CD8-positive, alpha-beta memory T cell (primary cell): Measurements from ENCODE around the gene CDC23. TPM values are rescaled to one million over a fixed set of nuclear protein-coding genes. Genes with fewer than 3 reads are reported as not detected.
"Not testable (repeated sequence)": the region's sequence is repeated elsewhere in the genome, so short reads cannot be mapped to it uniquely, and the experiment has no call there.

Experiments used
- CTCF ChIA-PET: fragments of 350-600 bp; sonication (Branson Sonifier 250); formaldehyde crosslinking; loops from one replicate; lab custom pipeline; 2021; ENCODE audit warnings: antibody characterized with exemption; lab: Charles Lee
- POLR2A ChIA-PET: fragments of 350-600 bp; sonication (Branson Sonifier 250); formaldehyde crosslinking; loops from one replicate; lab custom pipeline; 2021; ENCODE audit warnings: antibody characterized with exemption; lab: Charles Lee
- DNase-seq, 5 donors: peaks; one replicate each; pipeline versions ENCODE4 v3.0.0 to v3.0.0-alpha.2; 2020 to 2022; ENCODE audit warnings: mixed read lengths in 1 of 5
- H3K27ac ChIP-seq: one replicate; pipeline ENCODE4 v1.7.0; 2013; ENCODE audit warnings: low read depth, mild to moderate bottlenecking, low read length, moderate library complexity
- H3K27me3 ChIP-seq: 2 replicates; pipeline ENCODE4 v1.7.0; 2013; ENCODE audit warnings: low read length, mild to moderate bottlenecking; ENCODE audit not compliant: insufficient read depth, poor library complexity, severe bottlenecking
- H3K36me3 ChIP-seq: 2 replicates; pipeline ENCODE4 v1.7.0; 2013; ENCODE audit warnings: mild to moderate bottlenecking, low read length, moderate library complexity; ENCODE audit not compliant: insufficient read depth
- H3K4me1 ChIP-seq: 2 replicates; pipeline ENCODE4 v1.7.0; 2013; ENCODE audit warnings: mild to moderate bottlenecking, low read length, moderate library complexity; ENCODE audit not compliant: insufficient read depth
- H3K4me3 ChIP-seq: 2 replicates; pipeline ENCODE4 v1.7.0; 2013; ENCODE audit warnings: mild to moderate bottlenecking, low read length
- H3K9me3 ChIP-seq: 2 replicates; pipeline ENCODE4 v1.7.0; 2013; ENCODE audit warnings: mild to moderate bottlenecking, low read length
- H3K27ac Mint-ChIP-seq, 8 donors: one replicate each; pipeline ENCODE4 v1.8.0; 2020 to 2021; ENCODE audit warnings: mixed read lengths in 8 of 8, mild to moderate bottlenecking in 6 of 8, inconsistent platforms in 3 of 8, moderate library complexity in 3 of 8
- H3K27me3 Mint-ChIP-seq, 2 donors: one replicate each; pipeline ENCODE4 v1.8.0; 2020 to 2021; ENCODE audit warnings: mixed read lengths in 2 of 2, mild to moderate bottlenecking in 1 of 2, moderate library complexity in 1 of 2
- H3K36me3 Mint-ChIP-seq, 3 donors: one replicate each; pipeline ENCODE4 v1.8.0; 2020 to 2021; ENCODE audit warnings: mixed read lengths in 3 of 3, inconsistent platforms in 1 of 3, mild to moderate bottlenecking in 1 of 3
- H3K4me1 Mint-ChIP-seq, 3 donors: one replicate each; pipeline ENCODE4 v1.8.0; 2020 to 2021; ENCODE audit warnings: mixed read lengths in 3 of 3, inconsistent platforms in 1 of 3, mild to moderate bottlenecking in 1 of 3
- H3K4me3 Mint-ChIP-seq, 7 donors: one replicate each; pipeline ENCODE4 v1.8.0; 2020 to 2021; ENCODE audit warnings: mixed read lengths in 7 of 7, mild to moderate bottlenecking in 6 of 7, moderate library complexity in 4 of 7, inconsistent platforms in 2 of 7
- H3K9me3 Mint-ChIP-seq, 5 donors: one replicate each; pipeline ENCODE4 v1.8.0; 2020 to 2022; ENCODE audit warnings: mixed read lengths in 5 of 5, mild to moderate bottlenecking in 3 of 5, moderate library complexity in 2 of 5, inconsistent platforms in 1 of 5
- polyA plus RNA-seq: library from polyadenylated mRNA; unstranded; fragments of 300-500 nt; fragmentation: Illumina TruSeq; gene quantifications from one replicate; pipeline ENCODE4 v1.2.3, GENCODE V29; 2021
- total RNA-seq, 2 experiments: library from RNA; stranded (reverse); gene quantifications; one replicate each; pipeline ENCODE4 v1.2.3, GENCODE V29; 2021

Gene CDC23
- total RNA-seq, result 10 to 100 TPM; 48.7 to 49.7 TPM
- polyA plus RNA-seq, result 21.9 TPM

GRCh38 chr5:138213161-138214029 is at the start of gene CDC23:
Gene CDC23, minus strand, starts transcription at chr5:138213323. Its CDS starts 11 bp downstream, at chr5:138213312.
- Histone ChIP-seq H3K4me1 (peaks cover 21% of the 10 kb centered on the region), H3K27me3 (no peaks in the 10 kb centered on the region), H3K9me3 (no peaks in the 10 kb centered on the region), H3K36me3 (peaks cover 11% of the 10 kb centered on the region), H3K4me3 (peak within 1 kb of the TSS; percentile 95), H3K27ac (peak within 1 kb of the TSS; percentile 92)
- Mint-ChIP-seq H3K27ac (peak within 1 kb of the TSS; percentile 76 to 98 (median 97)), H3K36me3 (peaks cover 0 to 18% (median 2%) of the 10 kb centered on the region in 3 donors), H3K4me3 (peak within 1 kb of the TSS; percentile 95 to 99 (median 98)), H3K27me3 (peaks cover 0 to 3% of the 10 kb centered on the region in 2 donors), H3K4me1 (peaks cover 23 to 29% (median 29%) of the 10 kb centered on the region in 3 donors), H3K9me3 (peaks cover 0 to 2% (median 0%) of the 10 kb centered on the region in 5 donors)
- POLR2A ChIA-PET, result interaction anchor here (0.7 to 1.2 kb wide), 4 partner anchors 34 to 140 kb away, joined by 3 to 5 read pairs (median 4); partner anchors contain the start of genes CDC25C, KDM3B and KIF20A
- peak; percentile 82 to 94 (median 92) for DNase-seq
- CTCF ChIA-PET, result interaction anchor here (0.9 to 4.3 kb wide), 3 partner anchors 12 to 144 kb away, joined by 3 to 22 read pairs (median 3); partner anchors contain the start of gene KDM3B

- no peaks in the 10 kb centered on the region for H3K4me1 ChIP-seq
- H3K27ac ChIP-seq, result no peak overlapping the region
- H3K4me3 ChIP-seq, result no peak overlapping the region
- no peaks in the 10 kb centered on the region for H3K36me3 ChIP-seq
- POLR2A ChIA-PET, result interaction anchor here (0.7 kb wide), 1 partner anchor 33 kb away, joined by 8 read pairs; no protein-coding TSS in a partner anchor
- H3K27me3 ChIP-seq, result no peaks in the 10 kb centered on the region
- Mint-ChIP-seq H3K27ac (no peak overlapping the region), H3K4me1 (no peaks in the 10 kb centered on the region), H3K36me3 (no peaks in the 10 kb centered on the region), H3K9me3 (no peaks in the 10 kb centered on the region), H3K27me3 (peaks cover 0 to 12% of the 10 kb centered on the region in 2 donors), H3K4me3 (no peak overlapping the region)
- DNase-seq, result no peak
- CTCF ChIA-PET, result no interaction called here
- no peaks in the 10 kb centered on the region for H3K9me3 ChIP-seq
Observed at GRCh38 chr5:138258704-138259292, 45.7 kb upstream of the CDC23 start.

- Mint-ChIP-seq H3K4me3 (no peak overlapping the region), H3K36me3 (no peaks in the 10 kb centered on the region), H3K27ac (no peak overlapping the region), H3K9me3 (no peaks in the 10 kb centered on the region), H3K4me1 (no peaks in the 10 kb centered on the region), H3K27me3 (peaks cover 0 to 12% of the 10 kb centered on the region in 2 donors)
- ChIA-PET POLR2A (no interaction called here), CTCF (no interaction called here)
- Histone ChIP-seq H3K4me3 (no peak overlapping the region), H3K36me3 (no peaks in the 10 kb centered on the region), H3K4me1 (no peaks in the 10 kb centered on the region), H3K9me3 (no peaks in the 10 kb centered on the region), H3K27me3 (no peaks in the 10 kb centered on the region), H3K27ac (no peak overlapping the region)
- no peak for DNase-seq
Observed at GRCh38 chr5:138257583-138257982, 44.5 kb upstream of the CDC23 start.

GRCh38 chr5:138252944-138253343 is 39.8 kb upstream of the CDC23 start:
- ChIA-PET POLR2A (no interaction called here), CTCF (no interaction called here)
- no peaks in the 10 kb centered on the region for H3K4me1 Mint-ChIP-seq

GRCh38 chr5:138247800-138248199 is 34.7 kb upstream of the CDC23 start:
- H3K4me3 Mint-ChIP-seq, CTCF ChIA-PET, H3K4me1 ChIP-seq, H3K27me3 ChIP-seq, POLR2A ChIA-PET, DNase-seq, H3K9me3 Mint-ChIP-seq, H3K36me3 Mint-ChIP-seq, H3K36me3 ChIP-seq, H3K27ac Mint-ChIP-seq, H3K4me3 ChIP-seq, H3K27ac ChIP-seq, H3K4me1 Mint-ChIP-seq, H3K9me3 ChIP-seq: not testable (repeated sequence)
- H3K27me3 Mint-ChIP-seq, result peaks cover 14 to 36% of the 10 kb centered on the region in 2 donors

More at GRCh38 chr5:138252944-138253343, 39.8 kb upstream of the CDC23 start:
- Histone ChIP-seq H3K4me1 (no peaks in the 10 kb centered on the region), H3K4me3 (no peak overlapping the region), H3K36me3 (no peaks in the 10 kb centered on the region), H3K9me3 (no peaks in the 10 kb centered on the region), H3K27ac (no peak overlapping the region), H3K27me3 (no peaks in the 10 kb centered on the region)
- H3K27ac Mint-ChIP-seq, result no peak overlapping the region
- no peak for DNase-seq
- peaks cover 0 to 3% (median 0%) of the 10 kb centered on the region in 3 donors for H3K36me3 Mint-ChIP-seq
- no peak overlapping the region for H3K4me3 Mint-ChIP-seq
- H3K9me3 Mint-ChIP-seq, result no peaks in the 10 kb centered on the region
- peaks cover 1 to 15% of the 10 kb centered on the region in 2 donors for H3K27me3 Mint-ChIP-seq

- no peak overlapping the region for H3K4me3 Mint-ChIP-seq
- Histone ChIP-seq H3K9me3 (no peaks in the 10 kb centered on the region), H3K27ac (no peak overlapping the region), H3K27me3 (peaks cover 6% of the 10 kb centered on the region), H3K4me1 (no peaks in the 10 kb centered on the region), H3K4me3 (no peak overlapping the region), H3K36me3 (no peaks in the 10 kb centered on the region)
- H3K4me1 Mint-ChIP-seq, result peaks cover 0 to 6% (median 2%) of the 10 kb centered on the region in 3 donors
- no peak overlapping the region for H3K27ac Mint-ChIP-seq
- no peaks in the 10 kb centered on the region for H3K9me3 Mint-ChIP-seq
- peaks cover 14 to 39% of the 10 kb centered on the region in 2 donors for H3K27me3 Mint-ChIP-seq
- POLR2A ChIA-PET, result interaction anchor here (0.7 kb wide), 1 partner anchor 119 kb away, joined by 3 read pairs; no protein-coding TSS in a partner anchor
- peaks cover 0 to 3% (median 0%) of the 10 kb centered on the region in 3 donors for H3K36me3 Mint-ChIP-seq
- CTCF ChIA-PET, result no interaction called here
- DNase-seq, result no peak
Observed at GRCh38 chr5:138246822-138247221, 33.7 kb upstream of the CDC23 start.

- H3K36me3 ChIP-seq, result no peaks in the 10 kb centered on the region
- H3K9me3 ChIP-seq, result no peaks in the 10 kb centered on the region
- peaks cover 0 to 3% (median 0%) of the 10 kb centered on the region in 3 donors for H3K36me3 Mint-ChIP-seq
- ChIA-PET POLR2A (interaction anchor here (0.7 kb wide), 1 partner anchor 119 kb away, joined by 3 read pairs; no protein-coding TSS in a partner anchor), CTCF (no interaction called here)
- no peaks in the 10 kb centered on the region for H3K4me1 ChIP-seq
- peaks cover 11% of the 10 kb centered on the region for H3K27me3 ChIP-seq
- no peak overlapping the region for H3K4me3 Mint-ChIP-seq
- H3K27me3 Mint-ChIP-seq, result peaks cover 16 to 42% of the 10 kb centered on the region in 2 donors
- no peak overlapping the region for H3K27ac ChIP-seq
- peaks cover 4 to 9% (median 5%) of the 10 kb centered on the region in 3 donors for H3K4me1 Mint-ChIP-seq
- no peaks in the 10 kb centered on the region for H3K9me3 Mint-ChIP-seq
- peak overlapping the region in 1 of 8 donors; percentile 65 for H3K27ac Mint-ChIP-seq
- H3K4me3 ChIP-seq, result no peak overlapping the region
- DNase-seq, result no peak
Observed at GRCh38 chr5:138246334-138246733, 33.2 kb upstream of the CDC23 start.
